ENCODE measurements around the gene PPM1F.

Gene PPM1F

DNA sequence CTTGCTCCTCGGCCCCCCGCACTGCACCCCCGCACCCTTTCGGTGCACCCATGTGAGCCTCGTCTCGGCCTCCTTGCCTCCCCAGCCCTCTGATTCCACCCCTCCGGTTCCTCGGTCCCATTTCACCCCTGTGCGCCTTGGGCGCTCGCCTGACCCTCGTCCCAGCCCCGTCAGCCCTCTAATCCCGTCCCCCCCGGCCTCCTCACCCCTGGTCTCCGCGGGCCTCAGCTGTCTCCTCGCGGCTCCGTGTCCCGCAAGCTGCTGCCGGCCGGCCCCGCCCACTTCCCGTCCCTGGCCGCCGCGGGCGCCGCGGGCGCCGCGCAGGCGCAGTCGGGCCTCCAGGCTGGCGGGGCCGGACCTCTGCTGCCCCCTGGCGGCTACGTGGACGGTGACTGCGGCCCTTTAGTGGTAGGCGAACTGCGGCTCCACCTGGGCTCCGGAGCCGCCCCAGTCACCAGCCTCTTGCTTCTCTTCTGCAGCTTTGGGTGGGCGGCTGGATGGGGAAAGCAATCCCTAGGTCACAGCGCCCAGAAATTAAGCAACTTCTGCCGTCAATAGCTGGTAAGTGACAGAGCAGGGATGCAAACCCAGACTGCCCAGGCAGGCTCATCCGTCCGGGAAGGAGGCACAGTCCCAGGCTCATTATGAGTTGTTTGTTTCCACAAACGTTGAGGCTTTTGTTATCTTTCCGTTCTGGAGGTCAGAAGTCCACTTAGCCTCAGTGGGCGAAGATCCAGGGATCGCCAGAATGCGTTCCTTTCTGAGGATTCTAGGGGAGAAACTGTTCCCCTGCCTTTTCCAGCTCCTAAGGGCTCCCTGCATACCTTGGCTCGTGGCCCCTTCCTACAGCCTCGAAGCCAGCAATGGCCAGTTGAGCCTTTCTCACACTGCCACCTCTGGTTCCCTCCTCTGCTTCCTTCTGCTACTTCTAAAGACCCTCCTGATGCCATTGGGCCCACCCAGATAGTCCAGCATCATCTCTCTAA, at the start of gene PPM1F:
Gene PPM1F (minus strand): TSS at position 263 of the 986 bp plus-strand sequence. CDS start 6,800 bp downstream, outside the sequence.
- peak; percentile 90 for DNase-seq (ENCODE audit: low read depth)

- DNase-seq (ENCODE audit: low read depth), result no peak
Observed at GRCh38 chr22:22001664-22002525, 49.2 kb upstream of the PPM1F start.

GRCh38 chr22:21998595-21999247, 46.1 kb upstream of the PPM1F start:
- DNase-seq (ENCODE audit: low read depth), result no peak

DNA sequence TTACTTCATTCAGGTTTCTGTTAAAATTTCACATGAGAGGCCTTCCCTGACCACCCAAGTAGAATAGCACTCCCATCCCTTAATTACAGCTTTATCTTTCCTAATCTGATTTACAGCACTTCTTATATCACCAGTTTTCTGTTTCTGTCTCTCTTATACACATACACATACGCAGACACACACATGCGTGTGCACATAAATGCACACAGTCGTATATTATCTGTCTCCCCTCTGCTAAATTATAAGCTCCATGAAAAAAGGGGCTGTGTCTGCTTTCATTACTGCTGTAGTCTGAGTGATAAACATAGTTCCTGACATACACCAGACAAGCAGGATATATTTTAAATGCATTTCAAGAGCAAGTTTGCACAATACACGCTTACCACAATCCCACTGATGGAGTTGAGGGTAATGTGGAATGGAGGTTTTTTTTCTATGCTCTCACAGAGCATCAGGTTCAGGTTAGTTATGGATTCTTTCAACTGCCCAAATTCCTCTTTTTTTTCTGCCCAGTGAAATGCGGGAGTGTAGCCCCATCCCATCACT, 43.6 kb upstream of the PPM1F start:
- DNase-seq (ENCODE audit: low read depth), result no peak

GRCh38 chr22:21995660-21996059, 43.0 kb upstream of the PPM1F start:
- no peak for DNase-seq (ENCODE audit: low read depth)

DNA sequence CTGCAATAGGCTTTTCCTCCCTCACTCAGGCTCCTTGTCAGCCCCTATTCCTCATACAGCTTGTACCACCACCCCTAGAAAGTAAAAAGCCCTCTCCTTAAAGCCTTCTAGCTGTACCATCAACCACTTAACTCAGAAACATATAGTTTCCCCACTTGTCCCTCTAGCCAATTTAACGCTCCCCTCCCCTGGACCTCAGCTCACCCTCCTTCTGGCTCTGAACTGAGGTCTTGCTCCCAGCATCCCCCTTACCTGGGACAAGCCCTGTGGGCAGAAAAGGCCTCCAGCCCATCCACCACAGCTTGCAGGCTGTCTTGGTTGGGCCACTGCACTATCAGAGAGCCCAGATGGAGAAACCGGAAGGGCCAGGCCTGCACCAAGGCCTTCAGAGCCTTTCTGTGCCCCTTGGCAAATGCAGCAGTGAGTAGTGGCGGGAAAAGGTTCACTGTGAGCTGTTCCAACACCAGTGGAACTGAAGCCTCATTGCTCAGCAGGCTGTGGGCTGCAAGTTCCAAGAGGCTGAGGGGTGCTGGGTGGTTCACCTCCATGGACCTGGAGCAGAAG, 42.3 kb upstream of the PPM1F start:
- no peak for DNase-seq (ENCODE audit: low read depth)

- DNase-seq (ENCODE audit: low read depth), result no peak
Observed at GRCh38 chr22:21992593-21993237, 40.1 kb upstream of the PPM1F start.

GRCh38 chr22:21991774-21992173, 39.1 kb upstream of the PPM1F start:
- DNase-seq (ENCODE audit: low read depth), result no peak

DNA sequence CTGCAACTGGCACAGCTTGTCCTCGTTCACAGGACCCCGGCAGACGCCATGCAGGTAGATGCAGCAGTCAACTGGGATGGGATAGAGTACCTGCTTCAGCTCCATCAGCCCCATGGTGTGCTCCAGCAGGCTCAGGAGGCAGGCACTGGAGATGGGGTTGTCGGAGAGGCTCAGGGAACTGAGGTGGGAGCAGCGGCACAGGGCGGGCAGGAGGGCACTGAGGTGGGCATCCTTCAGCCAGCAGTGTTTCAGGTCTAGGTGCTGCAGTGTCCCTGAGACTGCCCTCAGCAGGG, 38.6 kb upstream of the PPM1F start:
- DNase-seq (ENCODE audit: low read depth), result no peak

GRCh38 chr22:21990445-21991303, 38.0 kb upstream of the PPM1F start:
- DNase-seq (ENCODE audit: low read depth), result no peak

DNA sequence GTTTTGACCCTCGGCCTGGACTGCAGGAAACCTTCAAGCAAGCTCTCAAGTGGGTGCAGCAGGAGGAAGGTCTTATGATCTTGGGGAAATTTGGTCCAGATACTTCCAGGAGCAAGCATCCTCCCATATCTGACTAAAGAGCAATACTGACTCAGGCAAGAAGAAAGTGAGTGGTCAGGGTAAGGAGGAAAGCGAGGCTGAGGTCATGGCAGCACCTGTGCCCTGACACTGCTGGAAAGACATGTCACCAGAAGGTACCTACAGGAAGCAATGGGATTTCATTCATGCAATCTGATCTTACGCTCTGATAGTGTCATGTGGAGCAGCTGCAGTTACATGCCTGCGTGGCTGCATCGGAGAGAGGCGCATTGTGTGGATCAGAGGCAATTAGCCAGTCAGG, 36.4 kb upstream of the PPM1F start:
- no peak for DNase-seq (ENCODE audit: low read depth)

GRCh38 chr22:21985214-21985613, 32.6 kb upstream of the PPM1F start:
- DNase-seq (ENCODE audit: low read depth), result no peak

DNA sequence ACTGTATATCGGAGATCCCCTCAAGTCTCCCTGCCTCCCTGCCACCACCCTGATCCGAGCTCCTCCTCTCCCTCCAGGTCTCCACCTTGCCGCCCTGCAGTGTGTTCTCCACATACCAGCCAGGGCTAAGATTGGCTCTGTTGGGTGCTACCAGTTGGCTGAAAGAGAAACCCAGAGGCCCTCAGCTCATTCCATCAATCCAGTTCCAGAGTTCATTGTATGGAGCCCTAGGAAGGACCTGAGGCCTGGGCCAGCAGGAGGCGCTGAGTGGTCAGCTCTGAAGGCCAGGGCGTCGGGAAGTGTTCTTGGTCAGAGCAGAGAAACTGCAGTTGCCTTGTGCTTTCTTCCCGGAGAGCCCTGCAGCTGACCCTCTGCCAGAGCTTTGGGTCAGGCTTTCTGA, 32.1 kb upstream of the PPM1F start:
- DNase-seq (ENCODE audit: low read depth), result no peak

- DNase-seq (ENCODE audit: low read depth), result peak; percentile 76
Observed at GRCh38 chr22:21982338-21982965, 29.8 kb upstream of the PPM1F start, which contains the start of gene TOP3B. TOP3B (minus strand) TSS chr22:21982787; CDS start chr22:21975709, 7,078 bp downstream.

DNA sequence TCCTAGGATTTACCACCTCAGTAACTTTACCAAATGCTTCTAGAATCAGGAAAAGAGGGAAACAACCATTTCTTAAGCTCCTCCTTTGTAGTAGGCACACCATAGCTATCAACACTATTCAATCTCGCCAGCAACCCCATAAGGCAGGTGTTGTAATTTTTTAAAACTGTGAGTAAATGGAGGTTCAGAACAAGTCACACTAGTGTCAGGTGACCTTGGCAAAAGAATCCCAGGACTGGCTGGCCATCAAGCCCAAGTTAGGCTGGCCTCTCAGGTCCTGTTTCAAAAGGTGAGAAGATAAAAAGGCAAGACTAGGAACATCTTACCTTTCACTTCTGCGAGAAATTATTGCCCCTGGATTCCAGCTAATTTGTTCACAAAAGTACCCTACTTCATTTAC, 29.2 kb upstream of the PPM1F start:
- no peak for DNase-seq (ENCODE audit: low read depth)

DNA sequence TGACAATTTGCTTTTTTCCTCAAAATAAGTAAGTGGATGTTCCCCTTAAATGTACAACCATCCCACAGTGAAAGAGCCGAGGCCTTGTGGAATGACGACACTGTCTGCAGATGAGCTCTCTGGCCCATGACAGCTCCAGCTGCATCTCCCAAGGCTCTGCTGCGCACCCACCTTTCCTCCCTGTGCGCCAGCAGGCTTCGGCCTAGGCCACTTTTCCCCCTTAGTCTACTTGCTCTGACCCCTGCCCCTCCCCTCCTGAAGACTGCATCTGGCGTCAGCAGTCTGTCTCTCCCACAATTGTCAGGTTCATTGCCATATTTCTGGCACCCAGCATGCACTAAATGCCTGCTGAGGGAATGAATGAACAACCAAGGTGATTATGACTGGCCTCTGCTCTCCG, 27.9 kb upstream of the PPM1F start:
- no peak for DNase-seq (ENCODE audit: low read depth)

GRCh38 chr22:21978564-21979386, 26.1 kb upstream of the PPM1F start:
- DNase-seq (ENCODE audit: low read depth), result no peak

GRCh38 chr22:21977814-21978213, 25.2 kb upstream of the PPM1F start:
- no peak for DNase-seq (ENCODE audit: low read depth)

- no peak for DNase-seq (ENCODE audit: low read depth)
Observed at GRCh38 chr22:21975854-21976345, 23.3 kb upstream of the PPM1F start.

Data from activated T-cell treated with anti-CD3 and anti-CD28 coated beads for 1 hour (primary cell).